Fibroblast of the conjunctiva (primary cell): ENCODE measurements around the gene SH2B3.
"Not testable (repeated sequence)": the region's sequence is repeated elsewhere in the genome, so short reads cannot be mapped to it uniquely, and the experiment has no call there.

Experiments used
- DNase-seq: peaks from one replicate; pipeline ENCODE4 v3.0.0-alpha.2; 2010; ENCODE audit warnings: low read depth

Gene SH2B3

DNA sequence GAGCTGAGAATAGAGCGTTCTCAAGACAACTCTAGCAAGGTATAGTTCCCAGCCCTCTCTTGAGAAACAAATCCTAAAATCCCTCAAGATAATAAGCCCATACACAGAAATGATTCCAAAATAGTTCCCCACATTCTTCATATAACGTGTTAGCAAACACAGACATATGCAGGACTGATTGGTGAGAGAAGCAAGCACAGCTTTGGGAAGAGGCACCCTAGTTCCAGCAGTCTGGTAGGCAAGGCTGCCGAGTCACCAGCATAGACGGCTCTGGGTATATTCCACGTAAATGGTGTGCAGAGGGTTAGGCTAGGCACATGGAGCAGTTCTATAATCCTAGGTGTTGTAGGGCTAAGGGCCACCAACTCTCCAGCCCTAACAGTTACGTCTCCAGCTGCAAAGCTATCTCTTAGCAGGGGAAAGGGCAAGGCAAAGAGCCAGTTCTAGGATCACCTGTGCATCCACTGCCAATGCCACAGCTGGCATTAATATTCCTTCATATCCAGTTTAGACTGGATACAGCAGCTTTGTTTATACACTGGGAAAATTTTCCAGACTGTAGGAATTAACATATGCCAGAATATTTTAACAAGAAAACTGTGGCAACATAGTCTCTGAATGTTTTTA, 52.9 kb downstream of the SH2B3 start:
- DNase-seq, result no peak

- DNase-seq, result not testable (repeated sequence)
These were observed 54.4 kb downstream of the SH2B3 start for GRCh38 chr12:111460111-111460510.

DNA sequence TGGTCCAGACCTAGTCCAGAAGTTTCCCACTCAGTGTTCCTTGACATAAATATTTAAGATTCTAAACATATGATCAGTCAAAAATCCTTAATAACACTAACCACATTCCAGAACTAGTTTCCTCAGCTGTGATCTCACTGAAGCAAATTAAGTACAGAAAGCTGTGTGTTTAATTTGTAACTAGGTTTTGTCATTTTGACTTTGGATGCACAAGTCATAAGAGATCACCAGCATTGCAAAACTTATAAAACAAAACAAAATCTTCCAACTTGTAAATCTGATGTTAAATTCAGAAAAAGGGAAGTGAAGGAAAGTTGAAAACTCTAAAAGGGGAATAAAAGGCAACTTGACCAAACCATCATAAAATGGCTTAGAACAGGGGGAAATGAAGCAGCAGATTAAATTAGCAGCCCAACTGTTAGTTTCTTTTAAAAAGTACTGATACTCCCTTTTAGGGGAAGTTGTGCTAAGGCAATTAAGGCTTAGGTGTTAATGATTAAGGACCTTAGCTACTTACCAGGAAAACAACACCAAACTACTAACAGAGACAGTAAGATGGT, 56.6 kb downstream of the SH2B3 start:
- DNase-seq, result peak; percentile 63

DNA sequence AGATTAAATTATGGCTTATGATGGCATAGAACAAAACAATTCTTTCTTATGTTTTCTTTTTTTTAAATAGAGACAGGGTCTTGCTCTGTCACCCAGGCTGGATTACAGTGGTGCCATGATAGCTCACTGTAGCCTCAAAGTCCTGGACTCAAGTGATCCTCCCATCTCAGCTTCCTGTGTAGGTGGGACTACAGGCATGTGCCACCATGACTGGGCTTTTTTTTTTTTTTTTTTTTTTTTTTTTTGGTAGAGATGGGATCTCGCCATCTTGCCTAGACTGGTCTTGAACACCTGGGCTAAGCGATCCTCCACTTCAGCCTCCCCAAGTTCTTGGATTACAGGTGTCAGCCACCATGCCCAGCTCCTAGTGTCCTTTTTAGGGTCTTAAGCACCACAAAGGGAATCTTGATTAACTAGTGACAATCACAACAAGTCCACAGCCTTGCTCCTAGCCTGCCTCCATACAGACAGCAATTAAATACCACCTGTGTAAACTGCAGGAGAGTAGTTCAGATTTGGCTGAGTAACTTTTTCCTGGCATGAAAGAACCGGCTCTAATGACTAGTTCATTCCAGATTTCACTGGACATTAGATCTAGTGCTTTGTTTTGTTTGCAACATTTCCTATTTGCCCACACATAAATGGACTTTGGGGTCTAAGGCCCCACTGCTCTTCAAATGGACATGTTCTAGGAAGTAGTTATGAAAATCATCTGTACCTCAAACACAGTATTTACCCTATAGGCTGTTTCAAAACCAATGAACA, 61.6 kb downstream of the SH2B3 start:
- peak; percentile 84 for DNase-seq

DNA sequence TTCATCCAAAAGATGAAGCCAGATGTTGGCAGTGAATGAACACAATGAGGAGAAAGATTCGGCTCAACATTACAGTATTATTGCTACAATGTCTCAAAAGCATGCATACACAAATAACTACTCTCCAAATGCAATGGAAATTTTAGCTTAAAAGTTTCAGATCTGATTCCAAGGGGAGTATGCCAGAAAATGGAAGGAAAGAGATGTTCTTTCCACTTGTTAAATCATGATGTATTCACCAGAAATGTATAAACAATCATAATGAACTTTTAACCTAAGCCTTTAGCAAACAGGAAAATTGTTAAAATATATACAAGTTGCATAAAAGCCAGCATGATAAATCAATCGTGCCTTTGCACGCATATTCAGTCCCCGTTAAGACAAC, 62.1 kb downstream of the SH2B3 start:
- DNase-seq, result no peak

DNA sequence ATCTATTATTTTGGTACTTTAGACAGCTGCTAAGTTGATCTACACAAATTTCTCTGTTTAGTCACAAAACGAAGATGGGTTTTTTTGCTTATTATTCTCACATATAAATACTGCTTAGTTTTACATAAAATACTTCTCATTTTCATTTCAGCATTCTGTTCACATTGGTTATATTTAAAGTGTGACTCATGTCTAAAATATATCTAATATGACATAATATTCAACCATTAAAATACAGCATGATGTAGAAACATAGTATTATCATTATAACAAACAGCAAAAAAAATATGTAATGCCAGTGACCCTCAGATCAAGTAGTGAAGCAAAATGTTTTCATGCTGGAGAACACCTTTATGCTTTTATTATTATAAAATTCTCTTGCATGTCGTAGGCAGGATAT, 63.7 kb downstream of the SH2B3 start:
- DNase-seq, result no peak

DNA sequence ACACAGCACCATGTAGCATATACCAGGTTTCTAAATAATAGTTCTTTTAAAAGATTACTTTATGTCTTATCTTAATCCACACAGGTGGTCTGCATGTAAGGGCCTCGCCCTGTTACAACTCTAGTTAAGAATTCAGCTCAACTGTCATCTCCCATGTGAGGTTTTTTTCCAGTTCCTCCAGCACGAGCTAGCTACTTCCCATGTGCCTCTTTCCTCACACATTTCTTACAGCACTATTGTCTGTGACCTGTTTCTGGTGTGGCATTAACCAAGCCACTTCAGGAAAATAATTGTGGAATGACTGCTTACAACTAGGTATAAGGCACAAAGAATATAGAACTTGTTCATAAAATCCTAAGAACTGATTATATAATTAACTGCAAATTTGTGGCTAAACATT, 65.5 kb downstream of the SH2B3 start:
- DNase-seq, result no peak

GRCh38 chr12:111482462-111482861, 76.7 kb downstream of the SH2B3 start:
- no peak for DNase-seq

GRCh38 chr12:111488271-111488670, 82.5 kb downstream of the SH2B3 start:
- peak; percentile 20 for DNase-seq

DNA sequence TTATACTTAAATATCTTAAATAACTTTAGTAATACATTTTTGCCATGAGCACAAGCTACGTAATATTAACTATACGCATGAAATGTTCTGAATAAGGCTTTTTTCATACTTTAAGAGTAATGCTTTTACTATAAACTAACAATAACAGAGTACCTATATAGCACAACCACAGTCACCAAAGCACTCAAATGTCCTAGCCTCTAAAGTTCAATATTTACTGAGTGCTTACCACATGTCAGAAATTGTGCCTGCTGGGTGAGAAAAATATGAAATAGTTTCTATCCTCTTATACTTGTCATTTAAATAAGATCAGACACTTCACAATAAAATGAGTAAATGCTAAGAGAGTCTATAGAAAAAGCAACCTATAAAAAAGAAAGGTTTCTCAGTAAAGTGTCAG, 83.1 kb downstream of the SH2B3 start:
- no peak for DNase-seq

- peak; percentile 40 for DNase-seq
These were observed 87.3 kb downstream of the SH2B3 start for GRCh38 chr12:111492979-111493378.

DNA sequence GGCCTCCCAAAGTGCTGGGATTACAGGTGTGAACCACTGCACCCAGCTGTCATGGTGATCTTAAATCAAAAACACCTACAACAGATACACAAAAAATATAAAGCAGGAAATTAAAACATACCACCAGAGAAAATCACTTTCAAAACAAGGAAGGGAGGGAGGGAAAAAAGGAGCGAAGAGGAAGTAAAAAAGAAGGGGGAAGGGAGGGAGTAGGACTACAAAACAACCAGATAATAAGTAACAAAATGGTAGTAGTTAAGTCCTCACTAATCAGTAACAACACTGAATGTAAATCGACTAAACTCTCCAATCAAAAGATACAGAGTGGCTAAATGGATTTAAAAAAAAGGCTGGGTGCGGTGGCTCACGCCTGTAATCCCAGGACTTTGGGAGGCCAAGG, 89.0 kb downstream of the SH2B3 start:
- no peak for DNase-seq
